GM23248 (cell line): ENCODE results near the gene AP3D1.

Source experiments
- EZH2 ChIP-seq: fragments of 200-600 bp; sonication (generic); IDR thresholded peaks from 2 replicates; pipeline ENCODE4 v1.6.1; 2018; ENCODE audit warnings: antibody characterized with exemption, mild to moderate bottlenecking; ENCODE audit not compliant: insufficient read depth, poor library complexity, severe bottlenecking
- EZH2phosphoT487 ChIP-seq: fragments of 200-600 bp; sonication (generic); IDR thresholded peaks from 2 replicates; pipeline ENCODE4 v1.6.1; 2018; ENCODE audit warnings: antibody characterized with exemption, moderate library complexity, mild to moderate bottlenecking, low read depth; ENCODE audit not compliant: insufficient read depth

DNA sequence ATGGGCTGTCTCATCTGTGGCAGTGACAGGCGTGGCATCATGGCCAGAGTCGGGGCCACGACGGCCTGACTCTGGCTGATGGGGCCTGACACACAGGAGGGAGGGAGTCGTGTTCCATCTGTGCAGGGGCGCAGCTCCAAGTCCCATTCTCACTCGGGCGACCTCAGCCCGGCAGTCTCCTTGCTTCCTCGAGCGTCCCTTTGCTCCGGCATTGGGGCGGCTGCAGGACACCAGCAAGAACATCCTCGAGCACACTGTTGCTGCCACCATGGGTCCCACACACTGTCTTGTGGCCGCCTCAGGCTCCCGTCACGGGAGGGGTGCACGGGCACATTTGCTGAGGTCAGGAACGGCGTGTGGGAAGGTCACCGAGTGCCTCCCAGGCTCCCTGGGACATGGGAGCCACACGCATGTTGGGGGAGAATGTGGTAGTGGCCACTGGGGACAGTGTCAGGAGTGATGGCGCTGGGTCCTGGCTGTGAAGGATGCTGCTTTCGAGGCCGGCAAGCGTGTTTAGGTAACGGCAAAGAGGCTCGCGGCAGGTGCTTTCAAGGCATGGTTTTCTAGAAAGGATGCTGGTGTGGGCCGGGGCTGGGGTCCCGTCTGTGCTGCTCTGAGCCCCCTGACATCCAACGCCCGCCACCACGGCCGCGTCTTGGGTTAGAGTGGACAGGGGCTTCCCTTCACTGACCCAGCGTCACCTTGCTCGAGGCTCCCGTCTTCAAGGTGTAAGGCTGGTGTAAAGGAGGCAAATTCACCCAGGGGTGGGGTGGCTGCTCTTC, 51.2 kb downstream of the AP3D1 start:
- TF ChIP-seq EZH2: no peak
- no peak for TF ChIP-seq EZH2phosphoT487
